HT1080 (cell line): ENCODE results near the gene SNX18. TPM values are rescaled to one million over a fixed set of nuclear protein-coding genes. Genes with fewer than 3 reads are reported as not detected.
"Not testable (repeated sequence)": the region's sequence is repeated elsewhere in the genome, so short reads cannot be mapped to it uniquely, and the experiment has no call there.

Source experiments
- DNase-seq: peaks from one replicate; pipeline ENCODE4 v3.0.0-alpha.2; 2015; ENCODE audit warnings: low read depth
- total RNA-seq: library from RNA; depleted of rRNA; stranded (reverse); fragments of >200 nt; shearing (Covaris generic); gene quantifications from 2 replicates; pipeline ENCODE4 v1.2.3, GENCODE V29; 2014

SNX18 gene
- total RNA-seq, 1 experiment from 2014 or later: 14.5 TPM

DNA sequence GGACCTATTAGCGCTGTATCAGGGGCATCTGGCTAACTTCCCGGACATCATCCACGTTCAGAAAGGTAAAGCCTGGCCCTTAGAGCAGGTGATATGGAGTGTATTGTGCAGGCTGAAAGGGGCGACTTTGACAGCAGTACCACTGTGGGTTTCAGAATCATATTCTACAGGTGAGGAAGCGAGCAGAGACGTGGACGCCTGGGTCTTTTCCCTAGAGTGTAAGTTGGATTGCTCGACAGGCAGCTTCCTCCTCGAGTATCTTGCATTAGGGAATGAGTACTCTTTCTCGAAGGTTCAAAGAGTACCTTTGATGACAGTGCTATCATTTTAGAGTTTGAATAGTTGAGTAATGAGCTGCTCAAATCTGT, 1.9 kb downstream of the SNX18 start:
- DNase-seq: no peak

DNA sequence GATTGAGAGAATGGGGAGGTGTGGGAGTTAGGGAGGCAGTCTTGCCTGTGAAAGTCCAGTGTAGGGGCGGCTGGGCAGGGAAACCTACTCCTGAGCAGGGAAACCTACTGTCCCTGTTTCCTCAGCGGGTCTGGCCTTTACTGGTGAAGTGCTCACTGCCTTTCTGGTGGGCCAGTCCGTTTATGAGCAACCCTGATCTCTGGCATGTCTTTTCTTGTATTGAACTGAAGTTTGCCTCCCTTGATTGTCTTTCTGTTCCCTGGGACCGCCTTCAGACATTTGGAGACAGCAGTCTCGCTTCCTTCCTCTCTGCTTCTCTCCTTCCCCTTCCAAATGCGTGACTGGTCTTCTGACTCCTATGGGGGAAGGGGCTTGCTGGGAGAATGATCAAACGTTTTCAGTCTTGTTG, 2.9 kb downstream of the SNX18 start:
- peak; percentile 21 for DNase-seq

DNA sequence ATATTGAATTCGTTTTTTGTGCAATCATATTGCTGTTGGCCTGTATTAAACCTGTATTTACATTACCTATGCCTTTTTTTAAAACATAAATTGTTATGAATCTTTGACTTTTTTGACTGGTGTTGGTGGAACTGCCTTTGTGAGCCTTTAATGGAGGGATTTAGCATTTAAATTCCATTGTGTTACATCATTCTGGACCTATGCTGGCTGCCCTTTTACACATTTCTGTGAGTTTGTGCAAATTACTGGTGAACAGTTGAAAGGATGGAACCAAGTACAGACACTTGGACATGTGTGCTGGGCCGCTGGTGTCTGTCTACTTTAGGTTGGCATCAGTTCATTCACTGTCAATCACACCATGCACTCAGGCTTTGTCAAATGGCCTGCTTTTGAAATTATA, 3.4 kb downstream of the SNX18 start:
- no peak for DNase-seq

DNA sequence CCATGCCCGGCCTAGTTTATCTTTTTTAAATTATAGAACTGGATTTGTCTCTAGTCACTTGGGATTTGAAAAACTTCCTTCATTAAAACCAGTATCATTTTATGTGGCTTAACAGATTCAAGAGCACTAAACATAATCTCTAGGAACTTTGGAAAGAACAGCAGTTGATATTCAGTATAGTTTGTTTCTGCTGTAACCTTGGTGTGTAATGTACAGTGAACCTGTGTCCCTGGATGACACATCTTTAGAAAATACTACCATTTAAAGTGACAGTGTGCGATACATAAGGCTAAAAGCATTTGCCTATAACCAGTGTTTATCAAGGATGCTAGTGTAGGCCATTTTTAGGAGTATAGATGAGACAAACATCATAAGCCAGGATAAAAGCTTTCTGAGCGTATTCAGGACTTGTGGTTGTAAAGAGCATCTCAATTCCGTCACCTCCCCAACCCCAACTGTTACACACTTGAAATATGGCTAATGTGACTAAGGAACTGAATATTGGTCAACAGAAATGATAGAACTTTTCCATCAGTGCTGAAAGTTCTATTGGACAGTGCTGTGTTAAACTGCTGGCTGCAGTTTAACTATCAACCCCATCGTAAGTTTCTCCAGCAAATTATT, 4.4 kb downstream of the SNX18 start:
- no peak for DNase-seq

DNA sequence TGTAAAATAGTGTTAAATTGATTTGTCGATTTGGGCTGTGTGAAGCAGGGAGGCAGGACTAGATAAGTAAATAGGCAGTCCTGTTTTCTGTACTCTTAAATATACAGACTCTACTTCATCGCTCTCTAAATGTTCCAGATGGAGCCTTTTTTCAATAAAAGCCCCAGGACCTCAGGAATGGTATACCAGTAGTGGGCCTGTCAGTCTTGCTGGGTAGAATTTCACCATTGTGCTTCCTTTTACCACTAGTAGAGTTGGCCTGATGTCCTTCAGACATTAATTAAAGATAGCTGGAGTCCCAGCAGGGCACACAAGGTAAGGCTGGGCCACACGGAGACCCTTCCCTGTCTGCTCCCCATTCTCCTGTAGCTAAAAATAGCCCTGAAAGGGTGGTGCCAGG, 6.0 kb downstream of the SNX18 start:
- no peak for DNase-seq

DNA sequence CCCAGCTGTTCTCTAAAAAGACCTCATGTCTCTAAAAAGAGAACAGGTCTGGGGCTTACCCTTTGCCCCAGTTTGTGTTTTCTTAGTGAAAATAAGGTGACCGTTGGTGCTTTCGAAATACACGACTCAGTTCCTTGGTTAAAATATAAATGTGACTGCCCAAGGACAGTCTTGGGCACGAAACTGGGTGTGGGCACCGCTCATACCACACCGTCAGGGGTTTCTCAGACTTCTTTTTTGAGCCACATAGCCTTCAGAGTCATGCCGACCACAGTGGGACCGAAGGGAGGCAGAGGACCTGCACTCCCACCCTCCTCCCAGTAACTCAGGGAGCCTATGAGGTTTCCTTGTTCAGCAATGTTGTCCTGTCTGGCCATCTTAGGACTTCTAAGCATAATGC, 6.5 kb downstream of the SNX18 start:
- no peak for DNase-seq

DNA sequence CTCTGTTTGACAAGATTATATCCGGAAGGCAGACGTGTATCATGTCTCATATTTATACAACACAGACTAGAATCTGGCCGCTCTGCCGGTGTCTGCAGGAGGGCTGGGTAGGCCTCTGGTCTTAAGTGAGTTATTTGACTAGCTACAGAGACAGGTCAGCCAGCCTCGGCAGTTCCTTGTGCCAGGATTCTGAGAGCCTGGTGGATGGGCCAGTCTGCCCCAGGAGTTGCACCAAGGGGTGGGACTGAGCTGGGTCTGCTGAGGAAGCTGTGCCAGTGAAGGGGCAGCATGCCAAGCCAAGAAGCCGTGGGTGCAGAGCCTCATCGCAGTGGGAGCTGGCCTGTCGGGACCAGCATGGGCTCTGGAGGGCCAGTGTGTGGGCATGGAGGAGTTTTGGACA, 7.1 kb downstream of the SNX18 start:
- no peak for DNase-seq

DNA sequence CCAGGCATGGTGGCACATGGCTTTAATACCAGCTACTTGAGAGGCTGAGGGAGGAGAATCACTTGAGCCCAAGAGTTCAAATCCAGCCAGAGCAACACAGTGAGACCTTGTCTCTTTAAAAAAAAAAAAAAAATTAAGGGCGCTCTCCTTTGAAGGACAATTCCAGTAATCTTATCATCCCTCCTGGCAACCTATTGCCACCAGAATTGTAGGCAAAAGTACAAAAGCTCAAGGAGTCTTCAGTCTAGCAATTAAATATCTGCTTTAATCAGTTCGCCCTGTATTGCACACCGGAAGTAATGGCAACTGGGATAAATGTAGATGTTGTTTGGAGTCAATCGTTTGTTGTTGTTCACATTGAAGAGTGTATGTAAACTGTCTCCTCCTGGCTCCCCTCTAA, 7.7 kb downstream of the SNX18 start:
- DNase-seq: no peak

DNA sequence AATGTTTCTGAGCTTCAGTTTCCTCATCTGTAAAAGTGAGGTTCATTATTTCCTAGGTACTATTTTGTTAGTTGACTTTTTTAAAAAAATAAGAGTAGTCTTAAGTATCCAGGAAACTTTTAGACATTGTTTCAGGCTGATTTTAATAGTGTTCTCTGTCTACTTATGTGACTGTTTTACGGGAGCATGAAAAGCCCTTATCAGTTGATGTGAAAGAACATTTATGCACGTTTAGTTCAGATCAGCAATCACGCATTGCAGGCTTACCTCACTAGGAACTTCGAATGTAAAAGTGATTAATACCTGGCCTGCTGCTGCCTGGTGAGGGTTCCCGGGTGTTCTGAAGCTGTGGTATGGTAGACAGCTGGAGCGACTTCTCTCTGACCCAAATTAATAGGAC, 8.1 kb downstream of the SNX18 start:
- no peak for DNase-seq

DNA sequence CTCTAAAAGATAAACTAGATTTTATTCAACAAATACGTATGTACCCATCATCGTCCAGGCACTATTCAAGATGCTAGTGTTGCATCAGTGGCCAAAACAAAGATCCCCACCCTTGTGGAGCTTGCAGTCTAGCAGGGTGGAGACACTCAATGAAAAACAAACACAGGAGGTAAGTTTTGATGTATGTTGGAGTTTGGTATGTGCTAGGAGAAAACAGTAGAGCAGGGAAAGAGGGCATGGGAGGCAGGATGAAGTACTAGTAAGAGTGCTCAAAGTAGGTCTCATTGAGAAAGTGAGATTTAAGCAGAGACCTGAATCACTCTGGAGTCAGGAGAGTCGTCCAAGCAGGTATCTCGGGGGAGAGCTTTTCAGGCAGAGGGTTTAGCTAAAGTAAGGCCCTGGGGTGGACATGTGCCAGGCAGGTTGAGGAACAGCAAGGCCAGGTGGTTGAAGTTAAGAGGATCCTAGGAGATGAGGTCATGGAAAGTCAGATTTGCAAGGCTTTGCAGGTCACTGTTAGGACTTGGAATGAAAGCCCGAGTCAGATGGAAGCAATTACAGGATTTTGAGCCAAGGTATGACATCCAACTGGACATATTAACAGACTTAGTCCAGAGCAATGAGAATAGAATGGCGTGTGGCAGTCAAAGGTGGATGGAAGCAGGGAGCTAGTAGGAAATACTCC, 9.2 kb downstream of the SNX18 start:
- no peak for DNase-seq

DNA sequence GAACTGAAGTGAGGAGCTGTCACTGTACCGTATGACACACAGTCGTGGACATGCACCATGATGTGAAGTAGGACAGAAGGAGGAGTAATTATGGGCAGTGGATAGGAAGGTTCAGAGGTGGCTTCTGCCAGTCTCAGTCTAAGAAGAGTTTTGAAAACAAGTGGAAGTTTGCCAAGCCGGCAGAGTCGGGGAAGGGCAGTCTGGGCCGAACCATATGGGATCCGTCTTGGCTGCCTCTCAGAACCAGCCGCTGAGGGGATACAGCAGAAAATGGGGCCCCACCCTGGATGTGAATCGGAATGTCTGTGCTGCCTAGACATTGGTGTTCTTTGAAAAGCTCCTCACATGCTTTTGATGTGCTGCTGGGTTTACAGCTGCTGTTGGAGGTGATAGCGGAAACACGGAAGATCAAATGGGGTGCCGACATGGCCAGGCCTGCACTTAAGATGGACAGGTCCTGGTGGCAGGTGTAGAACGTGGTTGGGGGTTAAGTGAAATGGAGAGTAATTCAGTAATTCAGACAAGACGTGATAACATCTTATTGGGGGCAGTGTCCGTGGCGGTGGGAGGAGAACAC, 11.2 kb downstream of the SNX18 start:
- DNase-seq: no peak

DNA sequence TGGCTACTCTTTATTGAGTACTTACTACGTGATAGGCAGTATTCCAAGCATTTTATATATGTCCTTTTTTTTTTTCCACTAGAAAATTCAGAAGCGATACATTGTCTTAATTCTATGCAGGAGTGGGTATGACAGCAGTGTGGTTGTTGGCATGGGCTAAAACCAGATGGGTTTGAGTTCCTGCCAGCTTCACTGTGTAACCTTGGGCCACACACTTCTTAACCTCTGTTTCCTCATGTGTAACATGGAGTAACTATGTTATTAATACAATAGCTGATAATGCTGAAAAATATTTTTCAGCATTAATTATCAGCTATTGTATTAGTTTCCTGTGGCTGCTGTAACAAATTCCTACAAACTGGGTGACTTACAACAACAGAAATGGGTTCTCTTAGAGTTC, 12.0 kb downstream of the SNX18 start:
- DNase-seq: no peak

DNA sequence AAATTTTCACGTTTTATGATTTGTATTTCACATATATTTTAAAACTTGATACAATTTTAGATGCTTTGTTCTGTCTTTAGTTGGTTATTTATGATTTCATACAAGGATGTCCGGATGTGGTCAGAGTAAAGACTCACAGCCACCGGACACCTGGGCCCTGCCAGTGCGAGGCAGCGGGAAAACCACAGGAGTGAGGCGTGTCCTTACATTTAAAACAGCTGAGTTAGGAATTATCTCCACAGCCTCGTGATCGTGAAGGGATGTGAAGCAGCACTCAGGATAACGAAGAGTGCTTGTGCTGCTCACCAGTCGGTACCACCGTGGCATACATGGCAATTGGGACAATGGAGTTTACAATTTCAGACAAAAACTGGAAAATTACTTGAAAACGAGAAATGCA, 14.0 kb downstream of the SNX18 start:
- DNase-seq: peak; percentile 60

DNA sequence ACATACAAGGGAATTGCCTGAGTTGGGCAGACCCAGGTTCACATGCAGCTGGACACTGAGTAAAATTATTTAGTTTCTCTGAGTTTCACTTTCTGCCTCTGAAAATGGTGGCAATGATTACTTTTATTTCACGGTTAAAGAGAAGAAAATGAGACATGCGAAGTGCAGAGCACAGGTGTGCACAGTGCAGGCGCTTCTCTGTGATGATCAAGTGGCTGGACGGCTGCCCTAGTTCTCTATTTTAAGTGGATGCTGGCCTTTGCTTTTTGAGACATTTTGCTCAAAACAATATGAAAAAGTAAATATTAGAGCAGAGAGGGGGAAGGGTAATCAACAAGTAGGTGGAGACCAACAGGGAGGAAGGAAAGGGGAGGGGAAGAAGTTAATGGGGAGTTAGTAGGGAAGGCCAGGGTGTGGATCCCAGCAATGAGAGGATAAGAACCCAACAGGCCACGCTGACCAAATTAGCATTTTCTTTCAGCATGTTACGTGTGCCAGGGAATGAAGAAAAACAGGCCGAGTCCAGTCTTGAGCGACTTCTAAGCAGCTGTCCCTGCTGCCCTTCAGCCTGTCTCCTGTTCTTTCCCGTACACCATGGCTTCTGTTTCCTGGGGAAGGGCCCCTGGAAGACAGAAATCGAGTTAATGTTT, 16.1 kb downstream of the SNX18 start:
- no peak for DNase-seq

DNA sequence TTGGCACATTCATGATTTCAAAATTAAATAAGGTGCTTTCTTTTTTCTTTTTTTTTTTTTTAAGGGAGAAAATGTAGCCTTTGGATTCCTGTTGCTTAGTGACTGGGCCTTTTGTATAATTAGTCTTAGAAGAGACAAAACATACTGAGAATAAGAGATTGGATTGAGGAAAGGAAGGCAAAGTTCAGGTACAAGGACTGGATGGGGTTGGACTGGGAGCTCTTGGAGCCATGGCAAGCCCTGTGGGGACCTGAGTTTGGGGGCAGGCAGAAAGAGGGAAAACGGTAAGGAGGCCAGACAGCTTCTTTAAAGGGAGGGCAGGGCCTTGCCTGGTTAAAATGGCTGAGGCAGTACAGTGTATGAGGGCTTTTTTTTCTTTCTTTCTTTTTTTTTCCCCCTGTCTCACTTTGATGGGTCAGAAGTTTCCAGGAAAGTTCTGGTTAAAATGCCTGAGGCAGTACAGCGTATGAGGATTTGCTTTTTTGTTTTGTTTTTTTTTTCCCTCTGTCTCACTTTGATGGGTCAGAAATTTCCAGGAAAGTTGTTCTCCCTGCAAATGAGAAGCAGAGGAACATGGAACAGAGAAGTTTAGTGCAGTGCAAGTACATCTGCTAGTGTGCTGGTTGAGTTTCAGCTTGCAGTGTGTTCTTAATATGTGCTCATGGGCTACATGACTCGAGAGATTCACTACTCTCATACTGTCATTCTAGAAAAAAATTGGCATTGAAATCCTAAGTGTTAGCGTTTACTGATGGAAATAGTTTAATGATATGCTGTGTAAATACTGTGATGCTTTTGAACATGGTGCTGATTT, 16.8 kb downstream of the SNX18 start:
- DNase-seq: no peak

DNA sequence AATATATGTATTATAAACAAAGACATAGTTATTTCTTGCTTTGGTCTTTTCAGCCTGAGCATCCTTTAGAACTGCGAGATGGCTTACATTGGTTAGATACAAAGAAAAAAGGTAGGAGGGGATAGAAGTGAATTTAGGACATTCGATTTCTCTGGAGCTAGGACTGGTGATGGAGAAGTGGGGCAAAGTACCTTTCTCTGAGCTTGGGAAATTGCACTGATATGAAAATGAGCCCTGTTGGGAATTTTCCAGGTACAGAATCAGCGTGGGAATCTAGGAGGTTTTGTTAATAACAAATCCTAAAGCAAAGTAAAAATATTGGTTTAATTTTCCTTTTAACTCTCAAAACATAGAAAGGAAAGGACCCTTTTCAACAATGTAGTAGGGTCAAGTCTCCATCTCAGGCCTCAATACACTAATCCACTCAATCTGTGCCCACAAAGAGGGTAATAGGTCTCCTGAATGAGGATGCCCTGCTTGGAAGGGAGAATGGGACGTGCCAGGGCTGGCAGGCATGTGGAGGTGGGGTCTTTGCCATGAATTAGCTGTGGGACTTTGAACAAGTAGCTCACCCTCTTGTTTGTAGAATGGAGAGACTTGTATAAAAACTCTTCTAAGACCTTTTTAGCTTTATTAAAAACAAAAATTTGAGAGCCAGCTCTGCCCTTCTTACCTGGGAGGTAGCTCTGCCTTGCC, 17.7 kb downstream of the SNX18 start:
- DNase-seq: no peak

DNA sequence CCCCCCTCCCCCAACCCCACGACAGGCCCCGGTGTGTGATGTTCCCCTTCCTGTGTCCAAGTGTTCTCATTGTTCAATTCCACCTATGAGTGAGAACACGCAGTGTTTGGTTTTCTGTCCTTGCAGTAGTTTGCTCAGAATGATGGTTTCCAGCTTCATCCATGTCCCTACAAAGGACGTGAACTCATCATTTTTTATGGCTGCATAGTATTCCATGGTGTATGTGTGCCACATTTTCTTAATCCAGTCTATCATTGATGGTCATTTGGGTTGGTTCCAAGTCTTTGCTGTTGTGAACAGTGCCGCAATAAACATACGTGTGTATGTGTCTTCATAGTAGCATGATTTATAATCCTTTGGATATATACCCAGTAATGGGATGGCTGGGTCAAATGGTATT, 18.8 kb downstream of the SNX18 start:
- DNase-seq: not testable (repeated sequence)

DNA sequence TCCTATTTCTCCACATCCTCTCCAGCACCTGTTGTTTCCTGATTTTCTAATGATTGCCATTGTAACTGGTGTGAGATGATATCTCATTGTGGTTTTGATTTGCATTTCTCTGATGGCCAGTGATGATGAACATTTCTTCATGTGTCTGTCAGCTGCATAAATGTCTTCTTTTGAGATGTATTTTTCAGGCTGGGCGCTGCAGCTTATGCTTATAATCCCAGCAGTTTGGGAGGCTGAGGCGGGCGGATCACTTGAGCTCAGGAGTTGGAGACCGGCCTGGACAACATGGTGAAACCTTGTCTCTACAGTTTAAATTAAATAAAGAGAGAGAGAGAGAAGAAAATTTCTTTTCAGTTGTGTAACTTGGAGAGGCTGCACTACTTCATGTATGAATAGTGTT, 19.3 kb downstream of the SNX18 start:
- not testable (repeated sequence) for DNase-seq

DNA sequence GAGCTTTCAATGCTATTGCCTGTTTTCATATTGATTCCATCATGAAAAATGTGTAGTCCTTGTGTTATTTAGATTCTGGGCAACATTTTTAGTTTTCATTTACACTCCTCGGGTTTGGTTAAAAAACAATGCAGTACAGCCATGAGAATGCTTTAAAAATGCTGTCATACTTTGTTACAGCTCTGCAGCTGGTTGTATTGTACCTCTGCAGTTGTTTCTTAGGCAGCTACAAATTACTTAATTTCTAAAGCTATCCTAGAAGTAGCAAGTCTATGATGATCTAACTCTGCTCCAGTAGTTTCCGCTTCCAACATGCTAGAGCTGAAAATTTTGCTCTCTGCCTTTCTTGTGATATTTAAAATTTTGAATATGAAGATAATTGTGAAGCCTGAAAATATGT, 20.2 kb downstream of the SNX18 start:
- no peak for DNase-seq

DNA sequence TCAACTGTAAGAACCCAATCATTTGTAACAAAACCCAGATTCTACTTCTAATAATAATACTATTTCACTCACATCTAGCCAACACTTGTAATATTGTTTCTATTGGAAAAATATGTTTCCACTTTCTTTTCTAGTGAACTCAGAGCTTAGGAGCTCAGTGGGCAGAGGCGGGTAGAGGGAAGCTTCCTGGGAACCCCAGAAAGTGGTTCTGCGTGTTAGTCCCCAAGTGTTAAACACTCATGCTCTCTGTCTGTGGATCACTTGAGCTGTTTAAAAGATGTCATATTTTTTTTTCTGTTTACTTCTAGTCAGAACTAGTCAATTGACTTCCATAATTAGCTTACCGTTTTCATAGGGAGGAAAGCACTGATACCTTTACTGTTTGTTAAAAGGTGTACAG, 20.6 kb downstream of the SNX18 start:
- DNase-seq: no peak

DNA sequence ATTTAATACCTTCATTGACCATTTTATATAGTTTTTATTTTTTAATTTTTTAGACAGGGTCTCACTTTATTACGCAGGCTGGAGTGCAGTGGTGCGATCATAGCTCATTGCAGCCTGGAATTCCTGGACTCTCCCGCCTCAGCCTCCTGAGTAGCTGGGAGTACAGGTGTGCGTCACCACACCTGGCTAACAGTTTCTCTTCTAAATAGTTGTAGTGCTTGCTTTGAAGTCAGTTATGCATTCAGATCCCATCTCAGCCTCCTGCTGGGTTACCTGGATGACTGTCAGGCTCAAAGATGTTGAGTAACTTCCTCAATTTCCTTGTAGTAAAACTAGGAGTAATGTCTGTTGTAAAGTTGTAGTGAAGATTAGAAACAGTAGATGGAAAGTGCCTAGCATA, 21.4 kb downstream of the SNX18 start:
- no peak for DNase-seq
